Measurements from ENCODE around the gene KCP.
"Not testable (repeated sequence)": the region's sequence is repeated elsewhere in the genome, so short reads cannot be mapped to it uniquely, and the experiment has no call there.

The KCP gene

GRCh38 chr7:128910569-128910945 lies at the start of gene KCP:
KCP (minus strand) TSS chr7:128910709; CDS start chr7:128910676, 33 bp downstream.
- no peak for DNase-seq

GRCh38 chr7:128959296-128959695 lies 48.8 kb upstream of the KCP start:
- DNase-seq: no peak

GRCh38 chr7:128955981-128956380 lies 45.5 kb upstream of the KCP start:
- DNase-seq: no peak

DNA sequence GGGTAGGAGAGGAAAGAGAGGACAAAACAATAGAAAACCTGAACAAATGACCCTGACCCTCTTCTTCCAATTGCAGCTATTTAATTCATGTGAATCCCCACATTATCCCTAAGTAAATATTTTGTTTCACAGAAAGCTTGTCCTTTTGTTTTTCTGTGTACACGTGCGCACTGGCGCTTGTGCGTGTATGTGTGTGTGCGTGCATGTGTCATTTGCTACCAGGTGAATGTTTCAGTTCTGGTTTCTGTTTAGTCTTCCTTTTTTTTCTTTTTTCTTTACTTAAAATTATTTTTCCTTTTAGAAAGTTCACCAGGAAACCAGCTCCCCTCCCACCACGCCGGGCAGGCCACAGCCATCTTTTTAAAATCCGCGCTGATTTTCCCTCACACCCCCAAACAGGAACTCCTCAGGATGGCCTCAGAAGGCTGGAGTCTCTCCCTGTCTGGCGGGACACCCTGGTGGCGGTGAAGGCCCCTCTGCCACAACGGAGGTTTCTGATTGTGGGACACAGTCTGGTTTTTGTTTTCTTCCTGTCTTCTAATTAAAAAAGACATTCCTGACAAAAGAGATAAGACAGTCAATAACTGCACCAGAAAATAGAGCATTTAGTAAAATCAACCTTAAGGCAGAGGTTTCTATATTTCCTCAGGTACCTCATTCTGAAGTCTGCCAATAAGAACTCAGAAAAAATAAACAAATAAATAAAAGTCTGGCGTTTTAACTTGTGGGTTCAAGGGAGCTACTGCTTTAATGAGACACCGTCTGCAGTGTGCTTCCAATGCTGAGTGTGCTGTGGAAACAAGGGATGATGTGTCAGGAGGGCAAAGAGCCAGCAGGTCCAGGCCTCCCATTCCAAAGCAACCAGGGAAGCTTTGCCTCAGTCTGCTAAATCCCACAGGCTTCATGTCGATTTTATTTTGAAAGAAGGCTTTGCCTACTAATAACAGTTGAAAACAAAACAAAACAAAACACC lies 44.6 kb upstream of the KCP start:
- DNase-seq: no peak

GRCh38 chr7:128954150-128954549 lies 43.6 kb upstream of the KCP start:
- no peak for DNase-seq

DNA sequence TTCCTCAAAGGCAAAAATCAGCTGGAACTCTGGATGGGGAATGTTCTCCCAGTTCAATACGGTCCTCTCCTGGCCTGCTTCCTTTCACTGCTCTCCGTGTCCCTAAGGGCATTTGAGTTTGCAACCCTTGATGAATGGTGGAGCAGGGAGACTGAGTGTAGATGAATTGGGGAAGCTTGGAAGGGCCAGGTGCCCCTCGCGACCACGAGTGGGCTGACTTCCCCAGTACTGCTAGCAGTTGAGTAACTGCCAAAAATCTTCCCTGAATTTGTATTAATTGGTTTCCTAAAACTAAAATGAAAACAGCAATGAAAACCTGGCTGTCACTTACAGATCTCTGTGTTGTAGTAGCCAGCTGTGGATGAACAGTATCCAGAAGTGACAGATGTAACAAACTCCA lies 40.8 kb upstream of the KCP start:
- DNase-seq: no peak

GRCh38 chr7:128948976-128949760 lies 38.7 kb upstream of the KCP start:
- DNase-seq: no peak

GRCh38 chr7:128948312-128948973 lies 37.9 kb upstream of the KCP start:
- DNase-seq: no peak

- DNase-seq: no peak
Measured at GRCh38 chr7:128947854-128948253, 37.3 kb upstream of the KCP start.

- DNase-seq: no peak
Measured at GRCh38 chr7:128946936-128947830, 36.7 kb upstream of the KCP start.

GRCh38 chr7:128945668-128946366 lies 35.3 kb upstream of the KCP start:
- DNase-seq: no peak

DNA sequence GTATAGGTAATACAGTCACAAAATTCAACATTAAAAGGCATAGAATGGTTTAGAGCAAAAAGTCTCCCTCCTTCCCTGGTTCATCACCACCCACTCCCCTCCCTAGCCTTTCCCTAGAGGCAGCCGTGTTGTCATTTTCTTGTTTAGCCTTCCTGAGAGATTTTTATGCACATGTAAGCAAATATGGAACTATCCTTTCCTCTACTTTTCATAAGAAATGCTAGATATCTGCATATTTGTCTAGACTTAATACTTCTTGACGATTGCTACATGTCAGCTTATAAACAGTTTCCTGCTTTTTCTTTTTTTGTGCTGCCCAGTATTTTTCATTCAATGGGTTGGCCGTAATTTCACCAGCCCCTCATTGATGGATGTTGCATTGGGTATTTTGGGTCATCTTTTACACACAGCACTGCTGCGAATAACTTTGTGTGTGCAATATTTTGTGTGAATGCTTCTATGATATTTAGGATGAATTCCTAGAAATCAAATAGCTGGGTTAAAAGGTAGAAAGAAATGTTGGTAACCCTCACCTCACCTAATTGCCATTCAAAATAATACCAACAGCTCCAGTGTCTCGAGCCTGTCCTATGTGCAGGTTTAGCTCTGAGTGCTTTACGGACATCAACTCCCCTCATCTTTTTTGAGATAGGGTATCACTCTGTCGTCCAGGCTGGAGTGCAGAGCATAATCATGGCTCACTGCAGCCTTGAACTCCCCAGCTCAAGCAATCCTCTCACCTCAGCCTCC lies 34.2 kb upstream of the KCP start:
- DNase-seq: no peak

- DNase-seq: not testable (repeated sequence)
Measured at GRCh38 chr7:128943251-128943650, 32.7 kb upstream of the KCP start.

GRCh38 chr7:128941946-128942526 lies 31.5 kb upstream of the KCP start:
- DNase-seq: no peak

GRCh38 chr7:128941323-128941890 lies 30.9 kb upstream of the KCP start:
- no peak for DNase-seq

DNA sequence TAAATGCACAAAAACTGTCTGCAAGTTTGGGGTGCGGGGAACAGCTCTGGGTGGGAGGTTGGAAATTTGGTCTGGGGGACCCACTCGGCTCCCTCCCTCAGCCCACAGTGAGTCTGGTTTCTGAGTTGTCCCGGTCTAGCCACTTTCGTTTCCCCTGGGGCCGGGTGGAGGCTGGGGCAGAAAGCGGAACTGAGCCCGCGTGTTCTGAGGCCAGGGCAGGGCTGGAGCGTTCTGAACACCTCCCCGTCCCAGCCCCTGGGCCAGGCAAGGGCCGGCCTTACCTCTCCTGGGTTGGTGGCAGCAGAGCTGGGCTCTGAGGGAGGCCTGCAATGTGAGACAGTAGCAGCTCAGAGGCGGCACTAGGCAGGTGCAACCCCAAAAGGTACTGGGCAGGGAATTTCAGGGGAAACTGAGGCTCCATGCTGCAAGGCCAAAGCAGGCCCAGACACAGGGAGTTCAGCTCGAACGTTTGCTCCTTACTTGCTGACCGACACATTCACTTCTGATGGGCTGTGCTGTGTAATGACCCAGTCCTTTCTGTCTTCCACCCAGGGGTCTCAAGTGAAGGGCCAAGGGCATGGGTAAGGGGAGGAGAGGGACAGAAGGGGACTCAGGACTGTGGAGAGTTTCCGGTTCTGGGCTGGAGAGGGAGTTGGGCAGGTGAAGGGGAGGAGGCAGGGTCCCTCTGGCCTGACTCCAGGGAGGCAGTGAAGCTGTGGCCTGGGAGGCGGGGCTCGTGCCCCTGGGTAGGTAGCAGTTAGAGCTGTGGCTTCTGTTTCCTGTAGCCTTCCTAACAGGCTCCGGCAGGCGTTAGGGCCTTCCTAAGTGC lies 30.2 kb upstream of the KCP start:
- no peak for DNase-seq

- DNase-seq: no peak
Measured at GRCh38 chr7:128939861-128940410, 29.4 kb upstream of the KCP start.

DNA sequence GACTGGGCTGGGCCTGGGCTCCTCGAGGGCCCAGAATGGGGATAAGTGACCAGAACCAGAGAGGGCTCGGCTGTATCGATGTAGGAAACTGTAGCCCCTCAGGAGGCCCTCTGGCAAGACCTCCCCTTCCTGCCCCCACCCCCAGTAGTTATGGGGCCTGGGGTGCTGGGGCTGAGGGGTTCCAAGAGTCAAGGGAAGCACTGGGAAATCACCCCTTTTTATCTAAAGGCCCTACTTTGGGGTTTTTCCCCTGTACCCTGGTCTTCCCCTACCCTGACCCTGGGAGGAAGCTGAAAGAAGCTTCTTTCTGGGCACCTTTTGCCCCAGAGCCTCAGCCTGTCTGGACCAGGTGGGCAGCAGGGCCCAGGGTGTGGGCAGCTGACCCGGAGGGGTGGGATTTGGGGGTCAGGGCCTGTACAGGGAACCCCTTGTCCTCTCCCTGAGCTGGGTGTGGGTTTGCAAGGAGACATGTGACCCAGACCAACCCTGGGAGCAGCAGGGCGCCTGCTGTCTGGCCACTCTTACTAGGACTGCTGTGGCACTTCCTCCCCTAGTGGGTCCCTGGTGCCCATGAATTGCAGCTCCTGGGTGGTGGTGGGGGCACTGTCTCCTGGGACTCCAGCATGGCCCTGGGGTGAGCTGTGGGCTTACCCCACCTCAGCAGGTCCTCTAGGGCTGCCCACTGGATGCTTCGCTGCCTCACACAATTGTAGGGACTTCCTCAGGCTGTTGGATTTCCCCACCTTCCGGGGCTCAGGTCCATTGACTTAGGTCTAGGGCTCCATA lies 28.8 kb upstream of the KCP start:
- no peak for DNase-seq

Data from NCI-H1694 treated with DMSO at 0.1 percent for 48 hours (cell line).